Stimulated activated CD4-positive, alpha-beta T cell treated with anti-CD3 and anti-CD28 coated beads, TNF-alpha, amount 100 ng/mL, for 1 hour (primary cell): ENCODE results near the gene SBF2.

Experiments used
- DNase-seq, 3 donors: peaks; one replicate each; pipeline ENCODE4 v3.0.0-alpha.2; 2020; ENCODE audit warnings: low read depth in 3 of 3, low spot score in 1 of 3

SBF2 gene

GRCh38 chr11:9784602-9785315 is 509.3 kb downstream of the SBF2 start:
- no peak for DNase-seq

- no peak for DNase-seq
Measured at GRCh38 chr11:9783986-9784385, 510.0 kb downstream of the SBF2 start.

- DNase-seq, result no peak
Measured at GRCh38 chr11:9780929-9781328, 513.1 kb downstream of the SBF2 start.

GRCh38 chr11:9777525-9777924 is 516.5 kb downstream of the SBF2 start:
- no peak for DNase-seq

- no peak for DNase-seq
Measured at GRCh38 chr11:9777066-9777465, 517.0 kb downstream of the SBF2 start.

- no peak for DNase-seq
Measured at GRCh38 chr11:9776203-9776602, 517.8 kb downstream of the SBF2 start.

- no peak for DNase-seq
Measured at GRCh38 chr11:9775398-9775779, 518.6 kb downstream of the SBF2 start.

- DNase-seq, result no peak
Measured at GRCh38 chr11:9774591-9775397, 519.2 kb downstream of the SBF2 start.

- DNase-seq, result no peak
Measured at GRCh38 chr11:9774109-9774508, 519.9 kb downstream of the SBF2 start.

- DNase-seq, result no peak
Measured at GRCh38 chr11:9773524-9773923, 520.5 kb downstream of the SBF2 start.

- no peak for DNase-seq
Measured at GRCh38 chr11:9772218-9772617, 521.8 kb downstream of the SBF2 start.

- no peak for DNase-seq
Measured at GRCh38 chr11:9771071-9771511, 522.9 kb downstream of the SBF2 start.

- no peak for DNase-seq
Measured at GRCh38 chr11:9769621-9770020, 524.4 kb downstream of the SBF2 start.

- no peak for DNase-seq
Measured at GRCh38 chr11:9765320-9766101, 528.5 kb downstream of the SBF2 start.

GRCh38 chr11:9763301-9763700 is 530.7 kb downstream of the SBF2 start:
- DNase-seq, result no peak

GRCh38 chr11:9762531-9762930 is 531.5 kb downstream of the SBF2 start:
- DNase-seq, result no peak

GRCh38 chr11:9761441-9761945 is 532.5 kb downstream of the SBF2 start:
- no peak for DNase-seq

GRCh38 chr11:9760193-9760575 is 533.8 kb downstream of the SBF2 start:
- DNase-seq, result no peak

- DNase-seq, result peak; percentile 80 to 84 (median 82)
Measured at GRCh38 chr11:9759519-9760192, 534.4 kb downstream of the SBF2 start.

- peak in 1 of 3 donors; percentile 48 for DNase-seq
Measured at GRCh38 chr11:9758637-9759518, 535.1 kb downstream of the SBF2 start.
